NCI-H187 treated with DMSO at 0.1 percent for 48 hours (cell line): ENCODE data around the gene GPS1.

Experiments
- DNase-seq: peaks from one replicate; lab custom pipeline; 2025; lab: John Stamatoyannopoulos, UW

GPS1 gene

GRCh38 chr17:82103553-82104451 is 52.1 kb downstream of the GPS1 start:
- DNase-seq, result no peak

GRCh38 chr17:82104797-82105416 is 53.2 kb downstream of the GPS1 start:
- DNase-seq, result no peak

GRCh38 chr17:82105417-82105881 is 53.8 kb downstream of the GPS1 start:
- no peak for DNase-seq

- DNase-seq, result no peak
Observed at GRCh38 chr17:82105882-82106687, 54.4 kb downstream of the GPS1 start.

- DNase-seq, result no peak
Observed at GRCh38 chr17:82106688-82107305, 55.1 kb downstream of the GPS1 start.
